Activated naive CD8-positive, alpha-beta T cell (primary cell): Measurements from ENCODE around the gene GFRA1.

Experiments used
- H3K27ac Mint-ChIP-seq: one replicate; pipeline ENCODE4 v1.8.0; 2021; ENCODE audit warnings: mixed read lengths
- H3K27me3 Mint-ChIP-seq: one replicate; pipeline ENCODE4 v1.8.0; 2021; ENCODE audit warnings: mixed read lengths
- H3K36me3 Mint-ChIP-seq: one replicate; pipeline ENCODE4 v1.8.0; 2021; ENCODE audit warnings: mixed read lengths
- H3K4me1 Mint-ChIP-seq: one replicate; pipeline ENCODE4 v1.8.0; 2021; ENCODE audit warnings: low read depth, mixed read lengths
- H3K4me3 Mint-ChIP-seq: one replicate; pipeline ENCODE4 v1.8.0; 2021; ENCODE audit warnings: mild to moderate bottlenecking, mixed read lengths
- H3K9me3 Mint-ChIP-seq: one replicate; pipeline ENCODE4 v1.8.0; 2021; ENCODE audit warnings: low read depth, mixed read lengths

Gene GFRA1

DNA sequence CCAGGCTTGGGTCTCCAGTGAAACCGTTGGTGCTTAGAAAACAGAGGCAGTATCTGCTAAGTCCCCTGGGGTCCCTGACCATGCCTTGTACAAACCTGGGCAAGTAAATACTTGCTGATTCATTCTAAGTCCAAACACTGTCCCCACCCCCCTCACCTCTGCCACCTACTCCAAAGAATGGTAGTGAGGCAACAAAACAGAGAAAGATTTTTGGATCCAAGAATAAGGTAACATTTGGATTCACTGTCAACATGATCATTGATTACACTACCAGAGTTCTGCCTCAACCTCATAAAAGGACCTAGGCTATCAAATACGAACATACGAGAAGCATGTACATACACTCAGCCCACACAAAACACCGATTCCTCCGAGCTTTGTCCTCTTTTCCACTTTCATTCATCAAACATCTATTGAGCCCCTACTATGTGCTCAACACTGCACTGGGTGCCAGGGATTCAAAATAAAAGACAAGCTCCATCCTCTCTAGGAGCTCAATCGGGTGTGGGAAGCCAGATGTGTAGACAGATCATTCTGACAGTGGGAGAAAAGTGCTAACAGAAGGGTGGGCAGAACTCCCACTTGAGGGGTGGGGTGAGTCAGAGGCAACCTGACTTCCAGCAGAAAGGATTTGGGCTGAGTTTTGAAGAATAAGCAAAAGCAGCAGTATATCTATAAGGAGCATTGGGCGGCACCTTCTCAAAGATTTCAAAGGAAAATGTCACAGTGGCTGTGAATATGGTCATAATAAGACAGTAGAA is 71.2 kb downstream of the GFRA1 start:
- peaks cover 4% of the 10 kb centered on the region for H3K27me3 Mint-ChIP-seq
- H3K4me3 Mint-ChIP-seq: no peak overlapping the region
- H3K4me1 Mint-ChIP-seq: no peaks in the 10 kb centered on the region
- no peak overlapping the region for H3K27ac Mint-ChIP-seq
- no peaks in the 10 kb centered on the region for H3K36me3 Mint-ChIP-seq
- no peaks in the 10 kb centered on the region for H3K9me3 Mint-ChIP-seq

DNA sequence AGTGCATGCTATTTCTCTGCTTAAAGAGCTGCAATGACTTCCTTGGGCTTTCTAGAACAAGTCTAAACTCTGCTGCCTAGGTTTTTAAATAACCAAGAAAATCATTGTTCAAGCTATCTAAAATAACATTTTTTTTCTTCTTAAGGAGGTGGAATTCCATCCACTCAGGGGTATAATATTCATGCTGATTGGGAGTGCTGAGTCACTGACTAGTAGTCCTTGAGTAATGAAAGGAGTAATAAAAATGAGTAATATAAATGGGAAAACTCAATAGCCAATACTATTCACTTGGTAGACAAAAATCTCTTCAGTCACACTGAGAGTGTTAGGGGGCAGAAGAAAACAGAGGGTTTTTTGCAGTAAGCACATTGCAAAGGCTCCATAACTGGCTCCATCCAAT is 72.0 kb downstream of the GFRA1 start:
- no peak overlapping the region for H3K27ac Mint-ChIP-seq
- no peaks in the 10 kb centered on the region for H3K4me1 Mint-ChIP-seq
- no peaks in the 10 kb centered on the region for H3K9me3 Mint-ChIP-seq
- peaks cover 4% of the 10 kb centered on the region for H3K27me3 Mint-ChIP-seq
- no peaks in the 10 kb centered on the region for H3K36me3 Mint-ChIP-seq
- no peak overlapping the region for H3K4me3 Mint-ChIP-seq

DNA sequence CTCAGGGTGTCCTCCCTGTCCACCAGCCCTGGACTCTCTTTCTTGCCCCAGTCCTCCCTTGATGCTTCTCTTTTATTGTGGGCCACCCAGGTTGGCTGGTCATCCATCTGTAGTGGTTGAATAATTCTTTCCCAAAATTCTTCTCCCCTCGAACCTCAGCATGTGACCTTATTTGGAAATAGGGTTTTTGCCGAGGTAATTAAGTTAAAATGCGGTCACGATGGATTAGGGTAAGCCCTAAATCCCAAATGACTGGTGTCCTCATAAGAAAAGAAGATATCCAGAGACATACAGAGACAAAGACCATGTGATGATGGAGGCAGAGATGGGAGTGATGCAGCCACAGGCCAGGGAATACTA is 74.3 kb downstream of the GFRA1 start:
- Mint-ChIP-seq H3K27ac (no peak overlapping the region), H3K4me1 (no peaks in the 10 kb centered on the region), H3K9me3 (peaks cover 6% of the 10 kb centered on the region), H3K4me3 (no peak overlapping the region), H3K36me3 (no peaks in the 10 kb centered on the region), H3K27me3 (peaks cover 4% of the 10 kb centered on the region)

DNA sequence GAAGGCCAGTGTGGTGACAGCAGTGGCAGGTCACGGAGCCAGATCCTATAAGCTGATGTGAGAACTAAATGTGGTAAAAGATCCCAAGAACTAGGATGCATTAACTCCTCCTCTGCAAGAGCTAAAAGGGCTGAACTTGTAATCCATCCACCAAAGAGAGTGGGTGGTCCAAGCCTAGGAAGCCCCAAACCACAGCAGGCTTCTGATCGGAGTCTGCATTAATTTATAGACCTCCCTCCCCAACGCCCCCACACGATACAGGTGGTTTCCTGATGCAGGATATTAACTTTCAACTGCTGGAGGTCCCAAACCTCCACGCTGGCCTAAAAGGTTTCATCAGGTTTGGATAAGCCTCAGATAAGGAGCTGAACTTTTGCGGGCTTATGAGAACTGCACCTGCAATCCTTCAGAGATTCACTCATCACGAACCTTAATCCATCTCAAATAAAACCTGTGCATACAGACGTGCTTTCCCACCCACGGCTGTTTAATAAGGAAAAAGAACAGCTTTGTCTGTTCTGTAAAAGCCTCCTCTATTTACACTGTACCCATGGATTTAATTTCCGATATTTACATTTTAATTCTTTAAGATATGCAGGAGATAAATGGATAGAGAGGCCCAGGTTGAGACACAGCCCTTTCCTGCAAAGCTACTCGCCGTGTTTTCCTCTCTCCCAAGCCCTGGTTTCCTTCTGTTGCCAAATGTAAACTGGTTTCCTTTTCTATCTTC is 74.9 kb downstream of the GFRA1 start:
- no peaks in the 10 kb centered on the region for H3K36me3 Mint-ChIP-seq
- peaks cover 4% of the 10 kb centered on the region for H3K27me3 Mint-ChIP-seq
- peaks cover 6% of the 10 kb centered on the region for H3K9me3 Mint-ChIP-seq
- H3K4me1 Mint-ChIP-seq: no peaks in the 10 kb centered on the region
- H3K4me3 Mint-ChIP-seq: no peak overlapping the region
- no peak overlapping the region for H3K27ac Mint-ChIP-seq

DNA sequence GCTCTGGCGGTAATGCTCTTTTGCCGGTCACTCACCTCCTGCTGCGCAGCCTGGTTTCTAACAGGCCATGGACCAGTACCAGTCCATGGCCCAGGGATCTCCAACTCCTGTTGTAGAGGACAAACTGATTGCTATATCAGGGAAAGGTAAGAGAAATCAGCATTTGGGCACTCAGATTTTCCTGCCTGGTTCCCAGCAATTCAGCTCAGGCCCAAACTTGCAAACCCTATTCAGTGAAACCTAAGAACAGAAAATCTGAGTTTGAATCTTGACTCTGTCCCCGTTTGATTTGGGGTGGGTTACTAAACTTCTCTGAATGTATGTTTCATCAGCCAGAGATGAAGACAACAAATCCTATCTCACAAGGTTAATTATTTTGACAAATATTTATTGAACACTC is 77.4 kb downstream of the GFRA1 start:
- Mint-ChIP-seq H3K36me3 (no peaks in the 10 kb centered on the region), H3K9me3 (peaks cover 6% of the 10 kb centered on the region)

DNA sequence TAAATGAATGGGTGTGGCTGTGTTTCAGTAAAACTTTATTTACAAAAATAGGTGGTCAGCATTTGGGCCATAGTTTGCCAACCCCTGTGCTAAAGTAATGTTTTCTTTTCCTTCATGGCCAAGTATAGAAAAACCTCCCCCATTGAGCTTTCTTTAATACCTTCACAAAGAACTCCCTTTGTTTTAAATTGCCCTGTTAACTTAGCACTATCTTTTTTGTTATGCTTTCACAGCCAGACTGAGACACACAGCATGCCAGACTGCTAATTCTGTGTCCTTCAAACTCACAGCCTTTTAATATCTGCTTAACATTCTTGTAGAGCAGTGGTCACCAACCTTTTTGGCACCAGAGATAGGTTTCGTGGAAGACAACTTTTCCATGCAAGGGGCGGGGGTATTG is 78.0 kb downstream of the GFRA1 start:
- no peak overlapping the region for H3K27ac Mint-ChIP-seq
- H3K27me3 Mint-ChIP-seq: no peaks in the 10 kb centered on the region
- no peaks in the 10 kb centered on the region for H3K36me3 Mint-ChIP-seq
- no peak overlapping the region for H3K4me3 Mint-ChIP-seq
- H3K4me1 Mint-ChIP-seq: no peaks in the 10 kb centered on the region
- H3K9me3 Mint-ChIP-seq: peaks cover 6% of the 10 kb centered on the region

More for the DNA sequence above, 77.4 kb downstream of the GFRA1 start:
- no peak overlapping the region for H3K4me3 Mint-ChIP-seq
- no peaks in the 10 kb centered on the region for H3K4me1 Mint-ChIP-seq
- H3K27me3 Mint-ChIP-seq: no peaks in the 10 kb centered on the region
- no peak overlapping the region for H3K27ac Mint-ChIP-seq

DNA sequence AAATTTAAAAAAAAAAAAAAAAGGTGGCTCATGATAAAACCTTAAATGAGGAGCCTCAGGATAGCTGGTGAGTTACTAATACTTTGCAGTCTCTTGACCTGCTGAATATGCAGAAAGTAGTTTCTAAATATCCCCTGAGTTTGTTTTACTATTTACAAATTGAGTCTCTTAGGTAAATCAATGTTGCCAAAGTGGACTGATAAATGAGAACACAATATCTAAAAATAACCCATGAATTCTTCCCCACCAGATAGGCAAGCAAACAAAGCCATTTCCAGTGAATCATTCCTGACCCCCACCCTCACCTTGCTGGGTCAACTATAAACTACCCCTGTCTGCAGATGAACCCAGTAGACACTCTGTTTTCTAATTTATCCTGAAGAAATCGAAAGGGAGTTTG is 78.9 kb downstream of the GFRA1 start:
- no peaks in the 10 kb centered on the region for H3K36me3 Mint-ChIP-seq
- H3K9me3 Mint-ChIP-seq: peaks cover 6% of the 10 kb centered on the region
- no peaks in the 10 kb centered on the region for H3K27me3 Mint-ChIP-seq
- no peak overlapping the region for H3K4me3 Mint-ChIP-seq
- no peaks in the 10 kb centered on the region for H3K4me1 Mint-ChIP-seq
- no peak overlapping the region for H3K27ac Mint-ChIP-seq

DNA sequence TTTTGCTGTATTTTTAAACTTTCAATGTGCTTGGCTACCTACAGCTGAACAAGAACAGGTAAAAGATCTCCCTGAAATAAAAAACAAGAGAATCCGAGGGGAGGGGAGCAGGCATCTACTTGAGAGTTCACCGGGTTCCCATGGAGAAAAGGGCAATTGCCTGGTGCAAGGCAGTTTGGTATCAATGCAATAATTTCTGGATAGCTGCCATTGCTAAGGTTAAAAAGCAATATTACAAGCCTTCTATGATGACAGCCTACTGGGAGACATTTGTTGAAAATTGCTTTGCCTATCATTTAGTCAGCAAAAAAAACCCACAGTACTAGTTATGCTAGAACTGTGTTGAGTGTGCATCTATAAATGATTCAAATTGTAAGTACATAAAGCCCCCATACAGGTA is 82.1 kb downstream of the GFRA1 start:
- Mint-ChIP-seq H3K27ac (no peak overlapping the region), H3K36me3 (no peaks in the 10 kb centered on the region), H3K4me1 (no peaks in the 10 kb centered on the region), H3K9me3 (peaks cover 5% of the 10 kb centered on the region), H3K4me3 (no peak overlapping the region), H3K27me3 (no peaks in the 10 kb centered on the region)

DNA sequence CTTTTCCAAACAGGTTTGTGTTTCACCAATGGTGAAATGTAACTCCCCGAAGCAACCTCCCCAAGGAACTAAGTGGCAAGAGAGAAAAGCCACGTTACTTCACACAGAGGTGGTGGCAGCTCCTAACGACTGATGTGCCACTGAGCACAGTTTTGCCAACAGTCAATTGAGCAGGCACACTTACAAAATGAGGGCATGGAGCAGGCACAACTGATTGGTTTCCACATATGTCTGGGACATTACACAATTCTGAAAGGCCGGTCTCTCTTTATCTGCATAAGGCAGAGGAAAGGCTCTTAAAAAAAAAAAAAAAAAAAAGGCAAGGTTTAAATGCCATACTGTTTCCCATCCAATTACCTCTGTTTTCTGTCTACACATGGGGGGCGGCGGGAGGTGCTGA is 86.7 kb downstream of the GFRA1 start:
- H3K4me1 Mint-ChIP-seq: no peaks in the 10 kb centered on the region
- no peaks in the 10 kb centered on the region for H3K9me3 Mint-ChIP-seq
- no peak overlapping the region for H3K27ac Mint-ChIP-seq
- H3K36me3 Mint-ChIP-seq: no peaks in the 10 kb centered on the region
- H3K4me3 Mint-ChIP-seq: no peak overlapping the region
- no peaks in the 10 kb centered on the region for H3K27me3 Mint-ChIP-seq

DNA sequence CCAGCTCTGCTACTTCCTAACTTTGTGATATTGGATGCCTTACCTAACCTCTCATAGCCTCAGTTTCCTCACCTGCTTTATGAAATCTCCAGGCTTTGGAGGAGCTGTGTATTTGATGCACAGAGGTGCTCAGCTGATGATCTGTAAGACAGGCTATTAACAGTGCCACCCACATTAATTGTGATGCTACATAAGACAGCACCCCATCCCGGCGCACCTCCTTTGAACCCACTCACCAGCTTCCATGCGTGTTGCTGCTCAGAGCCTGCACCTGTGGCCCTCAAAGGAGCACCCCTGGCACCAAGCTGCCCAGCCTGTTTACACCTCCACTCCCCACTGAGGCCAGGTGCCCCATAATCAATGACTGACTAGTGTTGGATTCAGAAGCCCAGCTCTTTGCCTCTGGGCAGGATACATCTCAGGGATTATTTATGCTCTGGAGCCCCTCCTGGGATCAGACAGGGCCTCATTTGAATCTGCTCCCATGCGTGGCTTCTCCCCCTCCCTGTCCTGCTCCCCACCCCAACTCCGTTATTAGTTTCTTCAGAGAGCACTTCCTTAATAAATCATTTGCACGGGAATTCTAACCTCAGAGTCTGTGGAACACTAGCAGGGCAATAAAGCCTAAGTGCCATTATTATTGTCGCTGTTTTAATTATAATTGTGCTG is 87.7 kb downstream of the GFRA1 start:
- Mint-ChIP-seq H3K27ac (no peak overlapping the region), H3K4me3 (no peak overlapping the region), H3K4me1 (no peaks in the 10 kb centered on the region), H3K27me3 (no peaks in the 10 kb centered on the region), H3K9me3 (no peaks in the 10 kb centered on the region), H3K36me3 (no peaks in the 10 kb centered on the region)

DNA sequence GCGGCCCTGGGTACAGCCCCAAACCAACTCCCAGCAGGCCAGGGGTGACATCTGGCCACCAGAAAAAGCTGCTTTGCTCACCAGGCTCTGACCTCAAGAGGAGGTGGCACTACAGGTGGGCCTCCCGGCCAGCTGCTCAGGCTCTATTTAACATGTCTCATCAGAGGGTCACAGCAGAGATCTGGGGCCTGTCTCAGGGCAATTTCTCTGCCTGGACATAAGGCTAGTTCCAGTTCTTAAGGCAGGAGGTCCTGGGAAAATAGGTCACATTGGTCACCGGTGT is 88.6 kb downstream of the GFRA1 start:
- Mint-ChIP-seq H3K9me3 (no peaks in the 10 kb centered on the region), H3K36me3 (no peaks in the 10 kb centered on the region), H3K4me1 (no peaks in the 10 kb centered on the region), H3K27me3 (no peaks in the 10 kb centered on the region), H3K27ac (no peak overlapping the region), H3K4me3 (no peak overlapping the region)

DNA sequence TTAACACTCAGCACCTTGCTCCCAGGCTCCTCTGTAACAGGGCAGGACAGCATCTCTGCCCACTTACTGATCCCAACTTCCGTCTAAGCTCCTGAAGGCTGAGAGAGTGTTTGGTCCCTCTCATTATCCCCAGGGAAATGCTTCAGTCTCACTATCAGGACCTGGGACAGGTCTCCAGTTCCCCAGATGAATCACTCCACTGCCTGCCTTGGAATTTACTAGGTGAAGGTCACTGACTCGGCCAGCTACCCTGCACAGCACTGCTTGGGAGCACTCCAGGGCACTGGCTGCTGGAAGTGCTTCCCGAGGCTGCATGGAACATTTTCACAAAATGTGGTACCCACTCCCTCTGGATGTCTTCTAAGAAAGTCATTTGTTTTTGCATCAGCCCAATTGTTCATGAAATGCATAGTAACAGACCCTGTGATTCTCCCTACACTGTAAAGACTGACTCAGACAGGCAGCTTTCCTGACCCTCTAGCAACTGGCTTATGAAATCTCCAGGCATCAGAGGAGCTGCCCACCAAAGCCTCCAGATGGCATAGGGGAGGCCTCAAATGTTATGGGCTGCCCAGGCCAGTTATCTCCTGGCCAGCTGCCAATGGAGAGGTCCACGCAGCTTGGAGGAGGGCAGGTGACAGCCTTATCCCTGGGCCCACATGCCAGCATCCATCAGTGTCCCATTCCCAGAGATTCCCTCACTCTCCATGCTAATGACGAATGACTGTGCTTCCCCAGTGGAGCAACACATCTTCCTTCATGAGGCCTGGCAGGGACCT is 89.1 kb downstream of the GFRA1 start:
- Mint-ChIP-seq H3K27me3 (no peaks in the 10 kb centered on the region), H3K27ac (no peak overlapping the region), H3K36me3 (no peaks in the 10 kb centered on the region), H3K4me1 (no peaks in the 10 kb centered on the region), H3K4me3 (no peak overlapping the region), H3K9me3 (no peaks in the 10 kb centered on the region)

DNA sequence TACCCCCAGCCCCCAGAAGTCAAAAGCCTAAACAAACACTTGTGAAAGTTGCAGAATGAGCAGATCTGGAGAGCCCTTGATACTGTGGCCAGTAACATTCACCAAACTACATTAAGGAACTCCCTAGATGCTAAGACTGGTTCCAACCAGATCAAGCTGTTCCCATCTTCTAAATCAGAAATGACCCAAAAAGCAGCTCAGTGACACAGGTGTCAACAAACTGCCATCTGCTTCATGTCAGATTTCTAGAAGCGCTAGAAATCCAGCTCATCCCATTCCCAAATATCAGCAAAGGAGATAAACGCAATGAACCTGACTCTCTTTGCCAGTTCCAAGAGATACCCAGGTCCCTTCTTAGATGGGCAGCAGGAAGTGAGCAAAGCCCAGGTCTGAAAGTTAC is 90.6 kb downstream of the GFRA1 start:
- Mint-ChIP-seq H3K36me3 (no peaks in the 10 kb centered on the region), H3K27me3 (no peaks in the 10 kb centered on the region), H3K4me3 (no peak overlapping the region), H3K9me3 (no peaks in the 10 kb centered on the region), H3K27ac (no peak overlapping the region), H3K4me1 (no peaks in the 10 kb centered on the region)

DNA sequence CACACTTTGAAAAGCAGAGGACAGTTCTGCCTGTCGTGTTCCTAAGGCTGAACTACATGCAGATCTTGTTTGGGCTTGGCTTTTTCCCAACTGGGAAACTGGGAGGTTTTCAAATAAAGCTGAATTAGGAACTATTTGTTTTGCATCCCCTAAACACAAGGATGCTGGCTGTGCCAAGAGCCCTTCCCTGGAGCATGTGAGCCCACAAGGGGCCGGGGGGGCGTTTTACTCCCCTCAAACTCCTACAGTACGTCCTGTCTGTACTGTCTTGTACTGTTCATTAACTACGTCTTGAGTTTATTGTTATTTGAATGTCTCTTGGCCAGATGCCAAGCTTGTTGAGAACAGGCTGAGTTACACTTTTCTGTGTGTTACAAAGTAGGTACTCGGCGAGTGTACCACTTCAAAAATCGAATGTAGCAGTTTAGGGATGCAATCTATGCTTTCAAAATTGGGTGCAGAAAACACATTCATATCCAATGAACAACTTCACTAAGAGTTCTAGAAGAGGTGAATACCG is 94.9 kb downstream of the GFRA1 start:
- Mint-ChIP-seq H3K36me3 (no peaks in the 10 kb centered on the region), H3K27ac (no peak overlapping the region), H3K4me1 (no peaks in the 10 kb centered on the region), H3K4me3 (no peak overlapping the region), H3K9me3 (no peaks in the 10 kb centered on the region), H3K27me3 (peaks cover 2% of the 10 kb centered on the region)

DNA sequence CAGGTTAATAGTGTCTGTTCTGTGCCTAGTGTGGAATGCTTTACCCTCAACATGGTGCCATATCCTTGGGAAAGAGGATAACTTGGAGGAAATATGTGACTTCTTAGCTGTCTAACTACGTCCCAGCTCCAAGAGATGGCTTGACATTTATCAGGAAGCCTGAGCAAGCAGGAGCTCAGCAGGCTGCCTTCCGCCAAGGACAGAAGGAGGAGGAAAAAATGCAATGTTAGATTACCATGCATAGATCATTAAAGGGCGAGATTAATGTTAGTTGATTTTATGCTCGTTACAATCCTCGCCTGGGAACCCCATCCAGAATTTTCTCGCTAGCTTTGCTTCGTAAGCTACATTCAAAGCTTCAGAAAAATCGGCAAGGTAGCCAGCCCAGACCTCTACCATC is 97.8 kb downstream of the GFRA1 start:
- Mint-ChIP-seq H3K36me3 (no peaks in the 10 kb centered on the region), H3K4me1 (no peaks in the 10 kb centered on the region)

More for the DNA sequence above, 97.8 kb downstream of the GFRA1 start:
- H3K4me3 Mint-ChIP-seq: no peak overlapping the region
- H3K9me3 Mint-ChIP-seq: no peaks in the 10 kb centered on the region
- no peak overlapping the region for H3K27ac Mint-ChIP-seq
- peaks cover 2% of the 10 kb centered on the region for H3K27me3 Mint-ChIP-seq
